ENCODE measurements around the gene GCN1.
A peak's percentile ranks its signal among the peaks of the same experiment; 100 is the strongest.

Gene GCN1

GRCh38 chr12:120141336-120141735, 53.2 kb downstream of the GCN1 start:
- no peak for DNase-seq

GRCh38 chr12:120140603-120141002, 53.9 kb downstream of the GCN1 start:
- DNase-seq = no peak

- DNase-seq = no peak
Measured at GRCh38 chr12:120139958-120140357, 54.6 kb downstream of the GCN1 start.

- no peak for DNase-seq
Measured at GRCh38 chr12:120138366-120138765, 56.1 kb downstream of the GCN1 start.

- DNase-seq = no peak
Measured at GRCh38 chr12:120137833-120138232, 56.7 kb downstream of the GCN1 start.

GRCh38 chr12:120136093-120136770, 58.3 kb downstream of the GCN1 start:
- no peak for DNase-seq

- DNase-seq = no peak
Measured at GRCh38 chr12:120134307-120134980, 60.1 kb downstream of the GCN1 start.

GRCh38 chr12:120132863-120133385, 61.6 kb downstream of the GCN1 start:
- DNase-seq = no peak

- DNase-seq = no peak
Measured at GRCh38 chr12:120132054-120132836, 62.3 kb downstream of the GCN1 start.

GRCh38 chr12:120131116-120131515, 63.4 kb downstream of the GCN1 start:
- no peak for DNase-seq

GRCh38 chr12:120130011-120130410, 64.5 kb downstream of the GCN1 start:
- DNase-seq = no peak

- DNase-seq = no peak
Measured at GRCh38 chr12:120126635-120127005, 67.9 kb downstream of the GCN1 start.

- DNase-seq = no peak
Measured at GRCh38 chr12:120125792-120126634, 68.5 kb downstream of the GCN1 start.

- no peak for DNase-seq
Measured at GRCh38 chr12:120125029-120125428, 69.5 kb downstream of the GCN1 start.

- no peak for DNase-seq
Measured at GRCh38 chr12:120121766-120122293, 72.7 kb downstream of the GCN1 start.

- DNase-seq = no peak
Measured at GRCh38 chr12:120121343-120121742, 73.2 kb downstream of the GCN1 start.

- no peak for DNase-seq
Measured at GRCh38 chr12:120119271-120119973, 75.1 kb downstream of the GCN1 start.

- no peak for DNase-seq
Measured at GRCh38 chr12:120118321-120119061, 76.0 kb downstream of the GCN1 start.

GRCh38 chr12:120117961-120118320, 76.6 kb downstream of the GCN1 start:
- no peak for DNase-seq

GRCh38 chr12:120116792-120117651, 77.5 kb downstream of the GCN1 start:
- DNase-seq = peak; percentile 91
